Measurements from ENCODE around the gene NUDT4. TPM values are rescaled to one million over a fixed set of nuclear protein-coding genes. Genes with fewer than 3 reads are reported as not detected.
"Not testable (repeated sequence)": the region's sequence is repeated elsewhere in the genome, so short reads cannot be mapped to it uniquely, and the experiment has no call there.

NUDT4 gene
- polyA plus RNA-seq, 3 donors: 135 to 140 (median 136) TPM

DNA sequence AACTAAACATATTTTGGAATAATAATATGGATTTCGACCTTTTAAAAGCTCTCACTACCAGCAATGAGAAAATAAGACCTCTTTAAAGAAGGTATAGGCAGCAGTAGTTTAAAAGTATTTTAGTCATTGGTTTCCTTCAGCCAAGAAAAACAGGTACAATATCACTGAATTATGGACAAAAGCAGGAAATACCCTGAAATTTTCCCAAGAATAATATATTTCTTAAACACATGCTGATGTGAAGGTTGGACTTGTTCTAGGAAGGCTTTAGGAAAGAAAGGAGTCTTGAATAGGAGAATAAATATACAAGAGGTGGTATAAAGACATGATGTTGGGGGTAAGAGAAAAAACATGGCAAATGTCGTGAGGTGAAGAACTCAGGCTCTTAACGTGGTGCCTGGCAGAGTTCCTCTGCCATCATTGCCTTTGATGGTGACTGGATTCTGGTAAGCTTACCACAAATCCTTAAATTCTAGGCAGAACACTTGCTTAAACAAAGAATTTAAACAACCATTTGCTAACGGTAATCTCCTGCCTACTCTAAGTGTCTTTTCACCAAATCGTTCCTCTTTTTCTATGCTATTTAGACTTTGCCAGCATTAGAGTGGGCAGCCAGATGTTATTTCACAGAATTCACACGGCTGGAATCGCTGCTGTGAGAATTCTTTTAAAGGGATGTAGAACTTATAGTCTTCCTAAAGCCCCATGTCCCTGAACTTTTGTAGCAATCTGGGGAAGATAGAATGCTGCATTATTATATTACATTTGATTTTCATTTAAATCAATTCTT, 11.9 kb upstream of the NUDT4 start:
- DNase-seq (ENCODE audit: low read depth in 3 of 3, low spot score in 2 of 3): no peak

DNA sequence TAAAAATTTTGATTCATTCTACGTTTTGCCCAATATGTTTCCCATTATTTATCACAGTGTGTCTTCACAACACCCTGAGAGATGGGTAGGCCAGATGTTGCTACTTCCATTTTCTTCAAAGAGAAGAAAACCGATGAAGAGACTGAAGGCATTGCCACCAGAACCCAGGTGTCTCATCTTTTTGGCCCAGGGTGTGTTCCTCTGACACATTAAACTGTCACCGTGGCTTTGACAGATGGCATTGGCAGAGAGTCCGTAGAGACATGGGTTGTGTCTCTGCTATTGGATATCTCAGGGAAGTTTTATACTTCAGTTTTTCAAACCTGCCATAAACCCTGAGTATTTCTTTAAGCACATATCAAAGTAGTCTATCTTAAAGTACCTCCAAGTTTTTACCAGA, 11.3 kb upstream of the NUDT4 start:
- no peak for DNase-seq (ENCODE audit: low read depth in 3 of 3, low spot score in 2 of 3)

- no peak for DNase-seq (ENCODE audit: low read depth in 3 of 3, low spot score in 2 of 3)
Measured at GRCh38 chr12:93368766-93369165, 9.0 kb upstream of the NUDT4 start.

- no peak for DNase-seq (ENCODE audit: low read depth in 3 of 3, low spot score in 2 of 3)
Measured at GRCh38 chr12:93369505-93369904, 8.2 kb upstream of the NUDT4 start.

- DNase-seq (ENCODE audit: low read depth in 3 of 3, low spot score in 2 of 3): no peak
Measured at GRCh38 chr12:93370947-93371346, 6.8 kb upstream of the NUDT4 start.

- DNase-seq (ENCODE audit: low read depth in 3 of 3, low spot score in 2 of 3): no peak
Measured at GRCh38 chr12:93373961-93374656, 3.6 kb upstream of the NUDT4 start.

GRCh38 chr12:93375906-93376305, 1.8 kb upstream of the NUDT4 start:
- DNase-seq (ENCODE audit: low read depth in 3 of 3, low spot score in 2 of 3): no peak

DNA sequence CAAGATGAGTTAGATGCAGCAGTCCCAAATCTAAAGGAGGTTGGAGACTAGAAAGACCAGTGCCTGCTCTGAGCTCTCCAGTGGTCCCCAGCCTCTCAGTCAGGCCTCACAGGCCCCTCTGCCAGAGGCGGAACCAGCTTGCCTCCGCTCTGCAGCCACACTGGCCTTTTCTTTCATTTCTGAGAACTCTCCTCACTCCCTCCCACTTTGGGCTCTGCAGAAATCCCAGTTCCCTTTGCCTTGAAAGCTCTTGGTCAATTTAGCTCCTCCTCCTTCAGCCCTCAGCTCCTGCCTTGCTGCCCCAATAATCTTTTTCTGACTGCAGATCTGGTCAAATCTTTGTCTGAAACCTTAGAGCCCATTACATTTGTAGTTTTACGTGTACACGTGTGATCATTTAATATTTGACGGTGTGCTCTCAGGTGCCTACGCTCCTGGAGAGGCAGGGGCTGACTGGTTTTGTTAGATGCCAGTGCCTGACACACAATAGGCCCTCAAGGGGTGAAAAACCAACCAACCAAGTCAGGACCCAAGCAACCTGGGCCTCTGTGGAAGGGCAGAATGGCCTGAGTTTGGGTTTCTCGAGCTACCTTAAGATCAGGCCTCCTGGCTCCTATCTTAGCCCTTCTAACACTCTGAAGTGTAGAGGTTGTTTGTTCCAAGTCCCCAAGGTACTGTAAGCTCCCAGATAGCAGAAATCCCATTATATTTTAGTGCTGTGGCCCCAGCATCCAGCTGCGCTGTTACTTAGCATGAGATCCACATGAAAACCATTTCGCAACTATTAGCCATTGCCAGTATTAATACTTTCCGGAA, 1.1 kb upstream of the NUDT4 start:
- no peak for DNase-seq (ENCODE audit: low read depth in 3 of 3, low spot score in 2 of 3)

- DNase-seq (ENCODE audit: low read depth in 3 of 3, low spot score in 2 of 3): not testable (repeated sequence)
Measured at GRCh38 chr12:93378196-93378997, 672 bp downstream of the NUDT4 start.

DNA sequence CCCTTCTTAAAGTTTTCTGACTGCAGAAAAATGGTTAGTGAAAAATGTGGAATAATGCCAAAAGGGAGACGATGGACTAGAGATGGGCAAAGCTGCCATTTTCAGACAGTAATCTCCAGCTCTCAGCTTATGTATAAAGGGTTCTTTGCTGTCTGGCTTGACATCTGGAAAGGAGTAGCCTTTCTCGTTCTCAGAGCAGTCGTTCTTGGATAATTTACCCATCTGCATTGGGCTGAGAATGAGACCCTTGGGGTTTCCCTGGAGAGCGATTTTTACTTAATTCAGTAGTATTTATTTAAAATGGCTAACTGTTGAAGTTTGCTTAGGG, 1.2 kb downstream of the NUDT4 start:
- no peak for DNase-seq (ENCODE audit: low read depth in 3 of 3, low spot score in 2 of 3)

DNA sequence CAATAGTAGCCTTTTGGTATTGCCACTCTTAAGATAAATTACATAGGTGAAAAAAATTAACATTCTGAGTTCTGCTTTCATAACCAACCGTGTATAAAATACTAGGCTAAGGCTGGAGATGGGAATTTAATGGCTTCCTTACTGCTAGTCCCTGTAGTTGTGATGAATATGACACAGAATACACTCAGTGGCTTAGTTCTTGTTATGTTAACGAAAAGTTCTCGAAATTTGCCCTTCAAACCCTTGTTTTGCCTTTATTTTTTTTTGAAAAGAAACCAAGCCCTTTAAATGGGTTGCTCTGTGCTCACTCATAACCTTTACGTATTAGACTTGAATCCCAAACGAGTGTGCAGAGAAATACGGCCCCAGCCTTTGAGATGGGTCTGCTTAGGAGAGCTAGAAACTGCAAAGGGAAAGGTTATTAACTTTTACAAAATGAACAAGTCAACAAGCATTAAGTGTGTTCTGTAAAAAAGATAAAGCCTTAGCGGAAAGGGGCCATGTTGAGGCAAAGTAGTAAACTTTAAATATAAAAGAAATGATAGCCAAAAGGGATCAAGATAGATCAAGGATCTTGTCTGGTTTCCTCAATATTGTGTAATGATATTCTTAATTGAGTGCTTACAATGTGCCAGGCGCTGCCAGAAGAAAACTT, 1.7 kb downstream of the NUDT4 start:
- no peak for DNase-seq (ENCODE audit: low read depth in 3 of 3, low spot score in 2 of 3)

DNA sequence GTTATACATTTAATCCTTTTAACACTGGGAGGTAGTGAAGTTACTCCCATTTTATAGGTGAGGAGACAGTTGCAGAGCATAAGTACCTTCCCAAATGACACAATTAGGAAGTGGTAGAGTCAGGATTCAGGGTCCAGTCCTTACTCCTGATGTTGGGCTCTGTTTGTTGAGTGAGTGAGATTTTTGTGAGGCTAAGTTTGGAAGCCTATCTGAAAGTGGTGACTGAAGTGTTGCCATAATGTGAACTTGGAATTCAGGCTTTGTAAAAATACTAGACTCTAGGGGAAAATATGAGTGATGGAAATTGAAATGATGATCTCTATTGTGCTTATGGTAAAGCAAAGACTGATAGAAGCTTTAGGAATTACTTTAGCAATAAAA, 2.2 kb downstream of the NUDT4 start:
- no peak for DNase-seq (ENCODE audit: low read depth in 3 of 3, low spot score in 2 of 3)

DNA sequence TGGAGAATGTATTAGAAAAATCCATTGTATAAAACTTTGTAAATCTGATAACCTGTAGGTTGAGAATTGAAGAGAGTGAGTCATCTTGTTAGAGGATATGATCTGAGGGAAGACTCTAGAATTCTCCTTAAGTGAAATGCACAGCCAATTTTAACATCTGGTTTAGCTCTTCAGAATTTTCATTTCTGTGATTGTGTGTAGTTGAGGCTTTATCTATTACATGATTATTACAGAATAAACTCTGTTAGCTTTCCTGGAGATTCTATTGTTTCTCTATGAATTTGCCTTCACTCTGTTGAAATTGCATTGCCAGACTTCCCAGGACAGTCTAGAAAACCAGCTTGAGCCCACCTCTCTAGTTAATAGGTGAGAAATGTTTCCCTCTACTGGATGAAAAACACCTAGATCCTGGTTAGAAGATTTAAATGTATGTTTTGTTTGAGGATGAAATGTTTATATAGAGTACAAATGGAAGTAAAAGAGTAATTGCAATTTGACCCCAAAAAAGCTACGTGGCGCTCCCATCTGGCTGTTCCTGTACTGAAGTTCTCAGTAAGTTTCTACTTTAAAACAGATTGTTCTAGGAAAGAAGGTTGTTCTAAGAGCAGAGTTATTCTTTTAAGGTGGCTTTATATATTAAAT, 2.9 kb downstream of the NUDT4 start:
- no peak for DNase-seq (ENCODE audit: low read depth in 3 of 3, low spot score in 2 of 3)

DNA sequence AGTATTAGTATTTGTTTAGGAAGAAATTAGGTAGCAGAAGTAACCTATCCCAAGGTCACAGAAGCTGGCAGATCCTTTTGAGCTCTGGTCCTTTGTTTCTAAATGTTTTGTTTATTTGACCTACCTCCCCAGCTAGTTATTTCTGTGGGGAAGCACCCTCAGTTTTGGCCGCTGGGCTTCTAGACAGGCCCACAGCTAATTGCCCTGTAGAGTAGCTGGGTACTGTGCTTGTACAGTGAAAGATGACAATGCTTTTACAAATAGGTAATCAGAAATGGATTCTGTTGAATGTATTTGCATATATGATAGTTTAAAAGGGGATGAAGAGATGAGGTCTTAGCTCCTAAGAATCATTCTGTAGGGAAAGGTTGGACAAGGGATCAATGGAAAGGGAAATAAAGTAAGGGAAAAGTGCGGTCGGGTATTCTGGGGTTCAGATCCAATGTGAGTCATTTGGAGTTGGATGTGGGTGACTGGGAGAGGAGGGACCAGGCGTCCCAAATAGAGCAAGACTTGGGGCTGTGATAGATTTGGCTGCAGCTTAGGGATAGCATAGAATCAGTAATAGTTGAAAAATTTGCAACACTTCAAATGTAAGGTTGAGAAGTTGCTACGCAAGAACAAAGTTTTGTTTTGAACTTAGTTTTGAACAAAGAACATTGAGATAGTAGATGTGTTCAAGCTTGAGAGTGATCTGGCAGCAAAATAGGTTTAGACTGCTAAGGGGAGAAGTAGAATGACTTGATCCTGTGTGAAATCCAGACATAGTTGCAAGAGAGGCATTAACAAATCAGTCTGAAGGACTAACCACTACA, 3.6 kb downstream of the NUDT4 start:
- DNase-seq (ENCODE audit: low read depth in 3 of 3, low spot score in 2 of 3): no peak

- DNase-seq (ENCODE audit: low read depth in 3 of 3, low spot score in 2 of 3): not testable (repeated sequence)
Measured at GRCh38 chr12:93381976-93382437, 4.3 kb downstream of the NUDT4 start.

DNA sequence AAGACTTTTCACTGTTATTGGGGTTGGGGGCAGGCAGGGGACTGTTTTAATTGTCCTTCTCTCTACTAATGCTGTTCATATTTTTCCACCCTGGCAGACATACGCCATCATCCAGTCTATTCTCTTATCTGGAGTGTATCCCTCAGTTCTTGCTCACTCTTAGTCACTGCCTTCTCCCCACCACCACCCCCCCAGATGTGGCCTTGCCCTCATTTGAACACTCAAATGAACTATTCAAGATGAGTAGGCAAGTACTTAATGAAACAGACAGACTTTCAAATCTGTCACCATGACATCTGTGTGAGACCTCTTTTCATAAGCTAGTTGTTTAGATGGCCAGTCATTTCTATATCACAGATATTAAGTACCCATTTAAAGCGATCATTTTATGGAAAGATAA, 10.1 kb downstream of the NUDT4 start:
- DNase-seq (ENCODE audit: low read depth in 3 of 3, low spot score in 2 of 3): no peak

GRCh38 chr12:93390031-93390430, 12.3 kb downstream of the NUDT4 start:
- no peak for DNase-seq (ENCODE audit: low read depth in 3 of 3, low spot score in 2 of 3)

- DNase-seq (ENCODE audit: low read depth in 3 of 3, low spot score in 2 of 3): no peak
Measured at GRCh38 chr12:93390549-93391297, 13.0 kb downstream of the NUDT4 start.
